AG20443 (cell line): ENCODE data around the gene LRRC36.

ENCODE experiments used
- DNase-seq: peaks from one replicate; pipeline ENCODE4 v3.0.0; 2012; ENCODE audit warnings: low spot score, mixed read lengths

LRRC36 gene

GRCh38 chr16:67391424-67392300 is 65.0 kb downstream of the LRRC36 start:
- peak; percentile 40 for DNase-seq

- no peak for DNase-seq
Observed at GRCh38 chr16:67392301-67393059, 65.9 kb downstream of the LRRC36 start.

- peak; percentile 94 for DNase-seq
Observed at GRCh38 chr16:67393111-67393787, 66.6 kb downstream of the LRRC36 start, which contains the start of gene TPPP3. Gene TPPP3 (minus strand): TSS chr16:67393498. CDS start chr16:67391111, 2,387 bp downstream.

- DNase-seq: no peak
Observed at GRCh38 chr16:67393788-67394154, 67.2 kb downstream of the LRRC36 start.

- peak; percentile 37 for DNase-seq
Observed at GRCh38 chr16:67394155-67395104, 67.8 kb downstream of the LRRC36 start.

- DNase-seq: no peak
Observed at GRCh38 chr16:67395105-67395457, 68.5 kb downstream of the LRRC36 start.

GRCh38 chr16:67395458-67396158 is 69.0 kb downstream of the LRRC36 start:
- no peak for DNase-seq

GRCh38 chr16:67396159-67397035 is 69.8 kb downstream of the LRRC36 start:
- peak; percentile 92 for DNase-seq

- no peak for DNase-seq
Observed at GRCh38 chr16:67397036-67397801, 70.6 kb downstream of the LRRC36 start.

- no peak for DNase-seq
Observed at GRCh38 chr16:67397812-67398545, 71.4 kb downstream of the LRRC36 start.

GRCh38 chr16:67398546-67399217 is 72.1 kb downstream of the LRRC36 start:
- DNase-seq: no peak

- peak; percentile 65 for DNase-seq
Observed at GRCh38 chr16:67399218-67399733, 72.7 kb downstream of the LRRC36 start.

GRCh38 chr16:67399749-67400704 is 73.4 kb downstream of the LRRC36 start:
- no peak for DNase-seq

GRCh38 chr16:67400901-67401300 is 74.3 kb downstream of the LRRC36 start:
- no peak for DNase-seq

GRCh38 chr16:67403976-67404555 is 77.5 kb downstream of the LRRC36 start:
- no peak for DNase-seq

- no peak for DNase-seq
Observed at GRCh38 chr16:67404740-67405226, 78.2 kb downstream of the LRRC36 start.
